Measurements from ENCODE around the gene C13orf46. TPM values are rescaled to one million over a fixed set of nuclear protein-coding genes. Genes with fewer than 3 reads are reported as not detected.

The C13orf46 gene
- polyA plus RNA-seq, 2 of the 4 experiments (the other 2 are of a cell fraction): 0.05 to 0.13 TPM

- ChIA-PET CTCF (no interaction called here), POLR2A (no interaction called here)
- no peak overlapping the region for H3K4me2 ChIP-seq
- H3K9me3 ChIP-seq: no peaks in the 10 kb centered on the region
- no peak overlapping the region for H3K4me3 ChIP-seq
- FAIRE-seq (no peak), DNase-seq (ENCODE audit: low read depth in 1 of 2, low spot score in 1 of 2) (no peak), ATAC-seq (no peak)
- H3K27ac ChIP-seq: no peak overlapping the region
- 85% methylated on average over 4 of the region's 15 CpGs for WGBS (ENCODE audit: missing lambda C conversion rate)
- H3K4me1 ChIP-seq: peaks cover 10% of the 10 kb centered on the region
- TF ChIP-seq ZFP36 (IDR thresholded peaks at IDR 0.05; ENCODE audit: borderline replicate concordance, partially characterized antibody) (no peak), TFCP2L1 (CRISPR knock-in tag; IDR thresholded peaks at IDR 0.05) (no peak), HES2 (IDR thresholded peaks at IDR 0.05) (no peak), POLR2A (IDR thresholded peaks at IDR 0.05; ENCODE audit: low read length) (no peak), RCOR1 (IDR thresholded peaks at IDR 0.05; ENCODE audit: low read depth, low read length) (no peak)
- TF ChIP-seq, protein P1, sequence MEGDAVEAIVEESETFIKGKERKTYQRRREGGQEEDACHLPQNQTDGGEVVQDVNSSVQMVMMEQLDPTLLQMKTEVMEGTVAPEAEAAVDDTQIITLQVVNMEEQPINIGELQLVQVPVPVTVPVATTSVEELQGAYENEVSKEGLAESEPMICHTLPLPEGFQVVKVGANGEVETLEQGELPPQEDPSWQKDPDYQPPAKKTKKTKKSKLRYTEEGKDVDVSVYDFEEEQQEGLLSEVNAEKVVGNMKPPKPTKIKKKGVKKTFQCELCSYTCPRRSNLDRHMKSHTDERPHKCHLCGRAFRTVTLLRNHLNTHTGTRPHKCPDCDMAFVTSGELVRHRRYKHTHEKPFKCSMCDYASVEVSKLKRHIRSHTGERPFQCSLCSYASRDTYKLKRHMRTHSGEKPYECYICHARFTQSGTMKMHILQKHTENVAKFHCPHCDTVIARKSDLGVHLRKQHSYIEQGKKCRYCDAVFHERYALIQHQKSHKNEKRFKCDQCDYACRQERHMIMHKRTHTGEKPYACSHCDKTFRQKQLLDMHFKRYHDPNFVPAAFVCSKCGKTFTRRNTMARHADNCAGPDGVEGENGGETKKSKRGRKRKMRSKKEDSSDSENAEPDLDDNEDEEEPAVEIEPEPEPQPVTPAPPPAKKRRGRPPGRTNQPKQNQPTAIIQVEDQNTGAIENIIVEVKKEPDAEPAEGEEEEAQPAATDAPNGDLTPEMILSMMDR (IDR thresholded peaks at IDR 0.05): no peak
Observed at GRCh38 chr13:113975416-113975815, 1.5 kb upstream of the C13orf46 start.

GRCh38 chr13:113974304-113975281 lies 717 bp upstream of the C13orf46 start:
- no peak for FAIRE-seq
- peaks cover 10% of the 10 kb centered on the region for H3K4me1 ChIP-seq
- no peaks in the 10 kb centered on the region for H3K9me3 ChIP-seq
- TF ChIP-seq TFCP2L1 (CRISPR knock-in tag; IDR thresholded peaks at IDR 0.05): no peak
- ChIA-PET CTCF (no interaction called here), POLR2A (no interaction called here)
- ATAC-seq: no peak
- no peak overlapping the region for H3K27ac ChIP-seq
- DNase-seq (ENCODE audit: low read depth in 1 of 2, low spot score in 1 of 2): no peak
- WGBS (ENCODE audit: missing lambda C conversion rate): 94% methylated on average over 19 of the region's 56 CpGs
- H3K4me3 ChIP-seq: no peak overlapping the region
- no peak overlapping the region for H3K4me2 ChIP-seq

- CTCF ChIA-PET: interaction anchor here (1.1 kb wide), 1 partner anchor 9 kb away, joined by 3 read pairs; no protein-coding TSS in a partner anchor
Observed at GRCh38 chr13:113972451-113973217, 1.2 kb downstream of the C13orf46 start.

More at GRCh38 chr13:113972451-113973217, 1.2 kb downstream of the C13orf46 start:
- DNase-seq (ENCODE audit: low read depth in 1 of 2, low spot score in 1 of 2) (no peak), FAIRE-seq (no peak), ATAC-seq (no peak)
- POLR2A ChIA-PET: no interaction called here
- Histone ChIP-seq H3K4me1 (peaks cover 10% of the 10 kb centered on the region), H3K4me2 (no peak overlapping the region), H3K27ac (no peak overlapping the region), H3K4me3 (no peak overlapping the region), H3K9me3 (no peaks in the 10 kb centered on the region)
- 92% methylated on average over 19 of the region's 36 CpGs for WGBS (ENCODE audit: missing lambda C conversion rate)
- no peak for TF ChIP-seq CBX8 (IDR thresholded peaks at IDR 0.05)
- no peak for TF ChIP-seq FOSL2 (IDR thresholded peaks at IDR 0.05)
- no peak for TF ChIP-seq FOSL2 (CRISPR knock-in tag; IDR thresholded peaks at IDR 0.05)
- no peak for TF ChIP-seq ZFP36 (IDR thresholded peaks at IDR 0.05; ENCODE audit: borderline replicate concordance, partially characterized antibody)
- TF ChIP-seq BHLHE40 (IDR thresholded peaks at IDR 0.05; ENCODE audit: low read depth, low read length): no peak
- TF ChIP-seq HDAC2 (IDR thresholded peaks at IDR 0.05): no peak
- no peak for TF ChIP-seq E2F6 (IDR thresholded peaks at IDR 0.05; ENCODE audit: borderline replicate concordance, low read depth)
- TF ChIP-seq KDM1A (IDR thresholded peaks at IDR 0.05; ENCODE audit: low read depth): no peak
- TF ChIP-seq CHD4 (IDR thresholded peaks at IDR 0.05; ENCODE audit: borderline replicate concordance): no peak
- TF ChIP-seq, protein P2, sequence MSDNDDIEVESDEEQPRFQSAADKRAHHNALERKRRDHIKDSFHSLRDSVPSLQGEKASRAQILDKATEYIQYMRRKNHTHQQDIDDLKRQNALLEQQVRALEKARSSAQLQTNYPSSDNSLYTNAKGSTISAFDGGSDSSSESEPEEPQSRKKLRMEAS (IDR thresholded peaks at IDR 0.05): no peak
- TF ChIP-seq PHF8 (IDR thresholded peaks at IDR 0.05; ENCODE audit: borderline replicate concordance, low read depth): no peak
- no peak for TF ChIP-seq BCL3 (IDR thresholded peaks at IDR 0.05)
- TF ChIP-seq FOSB (CRISPR knock-in tag; IDR thresholded peaks at IDR 0.05): no peak
- TF ChIP-seq ELK1 (IDR thresholded peaks at IDR 0.05; ENCODE audit: low read depth, low read length): no peak
- TF ChIP-seq SREBF2 (IDR thresholded peaks at IDR 0.05): no peak
- no peak for TF ChIP-seq MAFK (IDR thresholded peaks at IDR 0.05; ENCODE audit: partially characterized antibody)
- no peak for TF ChIP-seq SMC3 (IDR thresholded peaks at IDR 0.05)
- TF ChIP-seq RAD21 (conservative IDR thresholded peaks at IDR 0.05 in 1 of 2, IDR thresholded peaks at IDR 0.05 in 1 of 2): no peak
